ENCODE results near the gene FJX1.

The FJX1 gene

DNA sequence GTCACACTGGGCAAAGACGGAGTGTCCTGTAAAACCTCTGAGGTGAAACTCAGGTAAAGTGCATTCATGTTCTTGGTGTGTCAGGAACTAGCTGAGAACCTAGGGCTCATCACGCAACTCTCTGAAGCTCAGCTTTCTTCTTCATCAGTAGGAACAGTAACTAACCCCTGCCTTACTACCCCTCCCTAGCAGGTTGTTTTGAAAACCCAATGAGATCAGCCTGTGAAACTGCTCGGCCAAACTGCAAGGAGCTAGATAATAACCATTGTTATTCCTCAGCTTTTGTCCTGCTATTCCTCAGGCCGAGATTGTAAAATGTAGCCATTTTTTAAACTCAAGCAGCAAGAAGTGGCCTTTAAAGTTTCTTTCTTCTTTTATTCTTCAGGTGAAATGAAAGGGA lies 9.8 kb upstream of the FJX1 start:
- DNase-seq (ENCODE audit: low read depth), result no peak

DNA sequence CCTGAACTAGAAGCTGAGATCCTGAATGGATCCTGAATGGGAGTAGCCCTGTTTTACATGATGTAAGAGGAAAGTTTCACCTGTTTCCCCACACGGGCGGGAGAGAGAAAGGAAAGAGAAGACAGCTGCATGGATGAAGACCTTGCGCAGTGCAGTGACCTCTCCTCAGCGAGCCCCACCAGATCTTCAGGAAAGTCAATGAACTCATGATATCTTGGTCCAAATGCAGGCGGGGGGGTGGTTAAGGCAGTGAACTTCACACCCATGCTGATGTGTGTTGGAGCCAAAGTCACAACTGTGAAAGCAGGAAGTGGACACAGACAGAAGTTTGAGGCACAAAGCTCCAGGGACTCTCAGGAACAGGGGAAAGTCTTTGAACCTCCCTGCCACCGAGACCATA lies 8.6 kb upstream of the FJX1 start:
- no peak for DNase-seq (ENCODE audit: low read depth)

DNA sequence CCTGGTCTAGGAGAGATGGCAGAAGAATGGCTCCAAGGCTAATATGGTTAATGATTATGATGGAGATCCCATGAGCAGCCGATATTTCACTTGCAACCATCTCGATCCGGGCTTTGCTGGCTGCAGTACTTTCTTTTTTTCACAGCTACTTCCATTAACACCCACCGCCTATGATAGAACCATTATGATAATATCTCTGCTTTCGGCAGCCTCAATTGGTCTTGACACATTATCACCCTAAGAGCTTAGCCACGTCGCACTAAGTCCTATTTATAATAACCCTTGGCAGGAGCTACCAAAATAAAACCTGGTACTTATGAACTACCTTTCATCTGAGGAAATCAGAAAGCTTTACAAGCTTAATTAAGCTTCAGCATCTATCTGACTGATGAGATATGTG lies 7.6 kb upstream of the FJX1 start:
- DNase-seq (ENCODE audit: low read depth), result no peak

DNA sequence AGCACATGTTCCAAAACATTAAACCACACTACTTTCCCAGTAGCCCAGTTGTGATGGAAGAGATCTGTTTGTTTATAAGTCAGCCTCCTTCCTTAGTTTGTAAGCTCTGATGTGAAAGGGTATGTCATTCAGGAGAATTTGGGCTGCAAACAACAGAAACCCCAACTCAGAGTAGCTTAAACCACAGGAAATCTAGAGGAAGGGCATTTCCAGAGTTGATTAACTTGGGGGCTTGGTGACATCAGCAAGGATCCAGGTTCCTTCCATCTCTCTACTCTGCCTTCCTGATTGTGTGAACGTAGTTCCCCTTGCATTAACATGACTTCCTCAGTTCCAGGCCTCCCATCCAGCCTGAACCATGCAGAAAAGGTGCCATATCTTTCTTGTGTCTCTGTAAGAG lies 6.5 kb upstream of the FJX1 start:
- DNase-seq (ENCODE audit: low read depth), result no peak

DNA sequence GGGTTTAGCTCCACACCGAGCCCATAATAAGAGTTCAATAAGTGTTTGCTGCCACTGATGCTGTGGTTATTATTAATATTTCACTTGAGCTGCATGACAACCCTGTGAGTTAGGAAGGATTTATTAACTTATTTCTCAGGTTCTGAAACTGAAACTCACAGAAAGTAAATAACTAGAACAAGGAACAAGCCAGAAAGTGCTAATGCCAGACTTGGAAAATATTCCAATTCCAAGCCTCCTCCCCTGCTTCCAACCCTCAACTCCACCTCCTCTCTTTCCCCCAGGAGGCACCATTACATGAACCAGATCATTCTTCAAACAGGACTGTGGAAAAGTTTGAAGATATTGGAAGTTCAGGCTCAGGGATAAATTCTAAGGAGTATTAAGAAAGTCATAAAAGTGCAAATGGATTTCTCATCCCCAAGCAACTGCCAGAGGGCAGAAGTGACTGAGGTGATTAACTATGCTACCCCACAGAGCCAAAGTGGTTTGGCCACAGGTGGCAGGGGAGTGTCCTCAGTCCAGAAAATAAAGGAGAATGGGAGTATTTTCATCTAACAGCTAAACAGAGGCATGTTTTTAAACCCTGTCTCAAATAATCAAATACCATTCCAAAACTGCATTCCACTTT lies 3.2 kb upstream of the FJX1 start:
- DNase-seq (ENCODE audit: low read depth), result no peak

DNA sequence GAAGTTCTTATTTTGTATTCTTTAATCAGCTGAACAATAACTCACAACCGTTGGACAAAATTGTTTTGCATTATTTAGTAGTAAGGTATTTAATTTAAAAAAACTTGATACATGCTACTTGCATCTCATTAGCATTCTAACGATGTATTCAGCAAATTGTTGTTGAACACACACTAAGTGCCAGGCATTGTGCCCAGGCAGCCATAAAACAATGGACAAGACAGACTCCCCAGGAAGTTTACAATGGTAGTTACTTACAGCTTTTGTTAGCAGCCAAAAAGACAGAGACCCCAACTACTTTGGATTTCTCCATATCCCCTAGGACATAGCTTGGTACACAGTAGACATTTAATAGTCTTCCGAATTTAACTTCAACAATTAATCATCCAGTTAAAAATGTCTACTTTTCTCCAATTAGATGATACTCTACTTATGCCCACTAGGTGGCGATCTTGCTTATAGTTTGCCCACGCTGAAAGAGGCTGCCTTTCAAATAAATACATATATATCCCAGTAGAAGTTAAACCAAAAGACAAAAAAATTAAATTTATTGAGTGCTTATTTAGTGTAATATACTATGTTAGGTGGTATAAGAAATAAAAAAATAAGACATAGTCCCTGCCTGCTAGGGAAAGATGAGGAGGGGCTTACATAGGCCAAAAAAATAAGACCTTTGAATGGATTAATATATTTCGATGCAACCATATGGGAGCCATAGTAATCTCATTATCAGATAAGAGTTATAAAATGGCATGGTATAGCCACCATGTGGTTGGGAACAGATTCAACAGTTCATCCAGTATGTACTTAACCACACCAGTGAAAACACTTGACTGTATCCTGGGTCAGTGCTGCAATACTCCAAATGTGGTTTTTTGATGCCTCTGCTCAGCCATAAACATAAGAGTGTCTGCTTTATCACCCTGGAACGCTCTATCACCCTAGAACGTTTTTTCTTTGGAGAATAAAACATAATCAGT lies 2.0 kb upstream of the FJX1 start:
- no peak for DNase-seq (ENCODE audit: low read depth)

DNA sequence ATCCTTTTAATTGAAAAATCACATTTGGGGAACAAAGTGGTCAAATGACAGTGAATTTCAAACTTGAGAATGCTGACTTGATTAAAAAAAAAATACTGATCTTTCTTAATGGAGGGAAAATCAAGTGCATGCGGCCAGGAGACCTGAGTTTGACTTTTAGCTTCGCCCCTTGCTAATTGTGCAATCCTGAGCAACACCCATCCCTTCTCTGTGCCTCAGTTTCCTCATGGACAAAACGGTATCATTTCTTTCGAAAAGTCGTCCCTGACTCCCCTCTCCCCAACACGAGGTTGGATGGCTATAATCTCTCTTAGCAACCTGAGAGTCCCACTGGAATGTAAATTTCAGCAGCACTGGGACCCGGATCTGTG lies 959 bp upstream of the FJX1 start:
- DNase-seq (ENCODE audit: low read depth), result no peak

DNA sequence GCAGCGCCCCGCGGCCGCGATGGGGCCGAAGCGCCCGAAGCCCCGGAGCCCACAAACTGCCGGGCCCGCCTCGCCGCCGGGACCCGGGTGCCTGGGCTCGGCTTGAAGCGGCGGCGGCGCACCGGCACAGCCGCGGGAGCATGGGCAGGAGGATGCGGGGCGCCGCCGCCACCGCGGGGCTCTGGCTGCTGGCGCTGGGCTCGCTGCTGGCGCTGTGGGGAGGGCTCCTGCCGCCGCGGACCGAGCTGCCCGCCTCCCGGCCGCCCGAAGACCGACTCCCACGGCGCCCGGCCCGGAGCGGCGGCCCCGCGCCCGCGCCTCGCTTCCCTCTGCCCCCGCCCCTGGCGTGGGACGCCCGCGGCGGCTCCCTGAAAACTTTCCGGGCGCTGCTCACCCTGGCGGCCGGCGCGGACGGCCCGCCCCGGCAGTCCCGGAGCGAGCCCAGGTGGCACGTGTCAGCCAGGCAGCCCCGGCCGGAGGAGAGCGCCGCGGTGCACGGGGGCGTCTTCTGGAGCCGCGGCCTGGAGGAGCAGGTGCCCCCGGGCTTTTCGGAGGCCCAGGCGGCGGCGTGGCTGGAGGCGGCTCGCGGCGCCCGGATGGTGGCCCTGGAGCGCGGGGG lies 346 bp downstream of the FJX1 start:
- DNase-seq (ENCODE audit: low read depth), result no peak

DNA sequence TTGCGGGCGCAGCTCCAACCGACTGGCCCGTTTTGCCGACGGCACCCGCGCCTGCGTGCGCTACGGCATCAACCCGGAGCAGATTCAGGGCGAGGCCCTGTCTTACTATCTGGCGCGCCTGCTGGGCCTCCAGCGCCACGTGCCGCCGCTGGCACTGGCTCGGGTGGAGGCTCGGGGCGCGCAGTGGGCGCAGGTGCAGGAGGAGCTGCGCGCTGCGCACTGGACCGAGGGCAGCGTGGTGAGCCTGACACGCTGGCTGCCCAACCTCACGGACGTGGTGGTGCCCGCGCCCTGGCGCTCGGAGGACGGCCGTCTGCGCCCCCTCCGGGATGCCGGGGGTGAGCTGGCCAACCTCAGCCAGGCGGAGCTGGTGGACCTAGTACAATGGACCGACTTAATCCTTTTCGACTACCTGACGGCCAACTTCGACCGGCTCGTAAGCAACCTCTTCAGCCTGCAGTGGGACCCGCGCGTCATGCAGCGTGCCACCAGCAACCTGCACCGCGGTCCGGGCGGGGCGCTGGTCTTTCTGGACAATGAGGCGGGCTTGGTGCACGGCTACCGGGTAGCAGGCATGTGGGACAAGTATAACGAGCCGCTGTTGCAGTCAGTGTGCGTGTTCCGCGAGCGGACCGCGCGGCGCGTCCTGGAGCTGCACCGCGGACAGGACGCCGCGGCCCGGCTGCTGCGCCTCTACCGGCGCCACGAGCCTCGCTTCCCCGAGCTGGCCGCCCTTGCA lies 1.0 kb downstream of the FJX1 start:
- DNase-seq (ENCODE audit: low read depth), result no peak

DNA sequence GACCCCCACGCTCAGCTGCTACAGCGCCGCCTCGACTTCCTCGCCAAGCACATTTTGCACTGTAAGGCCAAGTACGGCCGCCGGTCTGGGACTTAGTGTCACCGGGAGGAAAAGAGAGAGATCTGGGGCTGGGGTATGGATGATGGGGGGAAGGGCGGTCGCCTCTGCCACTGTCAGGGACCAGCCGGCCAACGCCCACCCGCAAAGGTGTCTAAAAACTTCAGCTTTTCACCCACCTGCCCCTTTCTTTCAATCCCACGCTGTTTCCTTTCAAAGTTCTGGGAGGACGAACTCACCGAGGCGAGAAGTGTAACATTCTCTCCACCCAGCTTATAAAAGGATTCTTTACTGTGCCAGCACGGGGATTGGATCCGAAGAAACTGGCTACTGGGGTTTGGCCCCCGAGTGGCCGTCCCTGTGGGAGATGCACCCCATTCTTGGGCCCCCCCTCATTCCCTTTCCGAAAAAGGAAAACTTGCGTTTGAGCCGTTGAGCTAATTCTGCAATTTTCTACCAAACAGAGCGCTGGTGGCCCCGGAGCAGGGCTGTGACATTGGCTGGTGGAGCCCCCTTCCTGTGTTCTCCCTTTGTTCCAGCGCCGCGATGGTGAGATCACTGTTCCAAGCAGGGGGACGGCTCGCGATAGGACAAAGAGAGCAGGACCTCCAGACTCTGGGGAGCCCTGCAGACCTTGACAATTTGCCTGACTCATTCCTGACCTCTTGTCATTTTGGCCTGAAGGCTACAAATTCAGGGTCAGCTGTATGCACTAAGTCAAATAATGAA lies 1.8 kb downstream of the FJX1 start:
- no peak for DNase-seq (ENCODE audit: low read depth)

DNA sequence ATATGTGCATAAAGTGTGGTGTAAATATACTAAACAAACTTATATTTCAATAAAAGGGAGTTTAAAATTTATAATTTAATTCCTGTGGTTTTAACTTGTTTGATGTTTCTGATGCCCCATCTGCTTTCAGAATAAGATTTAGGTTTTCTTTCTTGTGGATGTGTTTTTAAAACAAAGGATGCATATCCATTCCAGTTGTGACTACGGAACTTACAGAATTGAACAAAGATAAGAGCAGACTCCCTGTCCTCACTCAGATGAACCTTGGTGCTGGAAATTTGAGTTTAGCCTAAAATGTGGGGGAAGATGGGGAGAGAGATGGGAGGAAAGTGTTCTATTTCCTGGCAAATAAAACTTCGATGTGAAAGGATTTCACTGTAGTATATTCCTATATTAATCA lies 2.5 kb downstream of the FJX1 start:
- DNase-seq (ENCODE audit: low read depth), result no peak

DNA sequence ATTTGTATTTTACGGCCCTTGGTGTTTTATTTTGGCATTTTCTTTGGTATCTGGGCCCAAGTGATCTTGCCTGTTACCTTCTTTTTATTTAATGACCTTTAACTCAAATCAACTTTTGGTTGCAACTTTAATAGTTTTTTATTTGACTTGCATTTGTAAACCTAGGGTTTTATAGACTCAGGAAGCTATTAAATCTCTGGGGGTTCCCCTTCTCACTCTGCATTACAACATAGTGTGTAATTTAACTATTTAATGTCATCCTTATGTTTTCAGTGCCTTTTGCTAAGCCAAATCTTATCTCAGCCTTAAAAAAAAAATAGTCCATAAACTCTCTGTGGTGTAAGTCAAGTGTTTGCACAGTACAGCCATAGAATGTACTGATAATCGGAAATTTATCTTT lies 3.4 kb downstream of the FJX1 start:
- no peak for DNase-seq (ENCODE audit: low read depth)

DNA sequence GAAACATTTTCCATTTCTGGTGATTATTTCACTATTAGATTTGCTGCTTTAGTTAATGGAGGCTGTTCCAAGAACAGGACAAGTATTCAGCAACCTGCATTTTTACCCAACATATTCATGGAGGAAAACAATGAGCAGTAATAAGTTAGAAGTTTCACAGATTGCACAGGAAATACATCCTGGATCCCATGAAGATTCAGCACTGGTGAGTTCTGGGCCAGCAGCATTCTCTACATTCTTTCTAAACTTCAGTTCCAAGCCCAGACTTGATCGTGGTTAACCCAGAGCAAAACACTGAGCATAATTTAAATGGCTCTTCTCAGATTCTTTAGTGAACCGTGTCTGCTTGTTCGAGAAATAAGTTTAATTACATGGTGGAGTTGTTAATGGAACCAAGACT lies 3.8 kb downstream of the FJX1 start:
- no peak for DNase-seq (ENCODE audit: low read depth)

DNA sequence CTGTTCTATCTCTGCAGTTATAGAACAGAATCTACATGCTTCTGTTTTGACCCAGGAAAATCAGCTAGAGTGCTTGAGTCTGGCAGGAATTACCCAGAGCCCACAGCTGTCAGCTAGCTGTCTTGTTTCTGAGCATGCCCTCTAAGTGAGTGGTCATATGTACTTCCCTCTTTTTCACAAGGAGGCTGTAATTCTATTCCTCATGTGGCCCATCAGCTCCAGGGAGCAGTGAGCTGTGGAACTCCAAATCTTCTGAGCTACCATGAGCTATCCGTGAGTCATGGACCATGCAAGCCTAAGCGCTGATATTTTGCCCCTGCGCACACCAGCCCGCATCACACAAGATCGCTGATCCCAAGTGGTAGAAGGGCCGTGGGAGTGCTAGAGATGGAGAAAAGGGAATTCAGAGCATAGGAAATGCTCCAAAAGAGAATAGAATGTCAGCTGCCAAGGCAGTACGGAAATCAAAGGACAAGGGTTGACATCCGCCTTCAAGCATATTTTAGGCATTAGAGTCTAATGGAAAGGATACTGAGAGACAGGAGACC lies 5.4 kb downstream of the FJX1 start:
- DNase-seq (ENCODE audit: low read depth), result no peak

DNA sequence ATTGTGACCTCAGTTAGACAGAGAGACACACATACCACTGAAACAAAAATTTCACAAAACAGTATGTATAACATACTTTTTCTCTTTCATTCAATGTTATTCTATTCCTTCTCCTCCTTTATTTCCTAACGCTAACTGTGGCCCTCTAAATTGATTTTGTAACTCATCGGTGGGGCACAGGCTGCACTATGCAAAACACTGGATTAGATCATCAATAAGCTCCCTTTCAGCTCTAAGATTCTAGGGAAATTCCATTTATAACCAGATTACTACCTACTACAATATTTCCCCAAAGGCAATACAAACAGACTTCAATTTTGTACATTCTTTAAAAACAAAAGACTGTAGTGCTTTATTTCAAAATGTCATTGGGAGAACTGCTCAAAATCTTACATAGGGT lies 6.1 kb downstream of the FJX1 start:
- DNase-seq (ENCODE audit: low read depth), result no peak

DNA sequence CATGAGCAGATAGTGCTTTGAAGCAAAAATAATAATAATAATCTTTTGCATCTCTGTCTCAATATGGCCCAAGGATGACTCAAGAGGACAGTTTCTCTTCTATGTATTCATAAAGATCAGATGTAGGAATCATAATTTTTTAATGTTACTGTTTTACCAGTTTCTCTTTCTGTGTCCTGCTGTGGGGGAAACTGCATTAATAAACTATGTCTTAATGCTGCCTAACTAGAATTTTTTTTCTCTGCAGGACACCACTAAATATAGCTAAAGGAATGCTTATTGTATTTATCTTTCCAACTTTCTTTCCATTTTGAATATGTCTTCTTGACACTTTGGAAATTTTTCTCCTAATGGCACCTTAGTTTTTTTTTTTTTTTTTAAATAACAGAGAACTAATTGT lies 6.5 kb downstream of the FJX1 start:
- no peak for DNase-seq (ENCODE audit: low read depth)

DNA sequence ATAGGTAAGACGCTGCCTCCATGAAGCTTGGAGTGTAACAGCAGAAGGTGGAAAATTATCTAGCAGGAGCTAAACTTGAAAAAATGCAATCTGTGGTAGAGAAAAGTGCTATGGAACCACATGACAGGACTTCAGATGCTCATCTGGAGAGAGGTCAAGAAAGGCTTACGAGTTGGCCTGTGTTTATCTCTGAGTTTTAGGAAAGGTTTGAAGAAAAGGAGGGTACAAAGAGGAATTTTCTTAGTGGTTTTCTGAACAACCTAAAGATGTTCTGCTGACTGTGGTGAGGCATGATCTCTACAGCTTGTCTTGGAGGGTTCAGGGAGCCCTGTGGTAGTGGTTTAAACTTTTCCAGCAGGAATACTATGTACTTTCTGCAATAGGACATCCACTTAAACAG lies 8.2 kb downstream of the FJX1 start:
- no peak for DNase-seq (ENCODE audit: low read depth)

DNA sequence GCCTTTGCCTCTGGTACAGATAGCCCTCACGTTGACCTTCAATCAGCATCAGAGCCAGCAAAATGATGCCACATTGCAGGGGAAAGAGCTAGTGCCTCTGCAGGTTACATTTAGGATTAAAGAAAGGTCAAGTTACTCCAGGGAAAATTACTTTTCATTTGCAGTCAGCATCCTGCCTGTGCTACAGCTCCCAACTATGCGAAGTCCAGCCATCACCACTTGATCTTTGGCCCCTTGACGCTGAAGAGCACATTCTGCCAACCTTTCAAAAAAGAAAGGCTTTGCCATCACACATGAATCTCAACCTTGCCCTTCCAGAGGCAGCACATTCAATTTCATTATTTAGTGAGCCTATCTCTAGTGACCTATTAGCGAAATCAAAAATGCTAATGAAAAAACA lies 11.3 kb downstream of the FJX1 start:
- no peak for DNase-seq (ENCODE audit: low read depth)

DNA sequence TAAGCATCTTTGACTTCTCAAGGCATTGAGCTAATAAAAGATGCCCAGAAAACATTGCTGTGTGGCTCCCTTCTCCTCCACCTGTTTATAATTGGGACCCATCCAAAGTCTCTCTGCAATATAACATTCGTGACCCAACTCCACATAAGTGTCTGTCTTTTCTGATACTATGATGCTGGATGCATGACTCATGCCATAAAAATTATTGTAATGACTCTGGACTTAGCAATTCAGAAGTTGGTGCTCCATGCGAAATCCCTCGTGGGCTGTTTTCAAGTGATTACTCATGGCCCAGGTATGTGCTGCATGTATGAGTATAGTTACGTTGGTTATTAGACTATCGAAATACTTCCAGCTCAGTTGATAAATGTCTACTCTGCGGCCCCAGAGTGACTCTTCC lies 11.7 kb downstream of the FJX1 start:
- DNase-seq (ENCODE audit: low read depth), result no peak

DNA sequence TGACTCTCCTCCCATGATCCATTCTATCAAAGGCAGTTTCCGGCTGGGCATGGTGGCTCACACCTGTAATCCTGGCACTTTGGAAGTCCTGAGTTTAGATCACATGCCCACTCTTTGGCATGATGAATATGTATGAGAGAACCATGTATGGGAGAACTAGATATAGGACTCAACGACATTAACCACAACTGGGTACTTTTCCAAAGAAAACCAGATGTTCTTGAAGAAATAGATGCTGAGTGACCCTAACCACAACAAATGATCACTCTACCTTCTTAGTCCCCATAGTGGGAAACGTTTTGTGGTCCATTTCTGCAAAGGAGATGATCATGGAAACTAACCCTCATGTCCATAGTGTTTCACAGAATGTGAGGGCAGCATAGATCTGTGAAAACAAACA lies 13.6 kb downstream of the FJX1 start:
- no peak for DNase-seq (ENCODE audit: low read depth)

DNA sequence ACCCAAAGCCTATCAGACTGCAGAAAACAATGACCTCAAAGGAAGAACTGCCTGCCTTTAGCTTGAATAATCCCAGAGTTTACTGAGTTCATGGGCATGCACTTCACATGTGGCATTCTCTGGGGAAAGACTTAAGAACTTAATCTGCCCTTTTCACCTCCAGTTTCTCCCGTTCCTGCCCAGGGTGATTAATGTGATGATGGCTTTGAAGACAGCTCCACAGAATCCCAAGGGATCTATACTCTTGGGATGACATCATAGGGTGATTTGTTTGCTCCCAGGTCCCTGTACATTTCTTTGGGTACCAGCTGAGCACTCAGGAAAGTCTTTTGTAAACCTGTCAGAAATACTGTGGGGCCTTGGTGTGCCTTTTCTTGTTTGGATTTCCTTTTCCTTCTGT lies 14.0 kb downstream of the FJX1 start:
- DNase-seq (ENCODE audit: low read depth), result no peak
